IPS-NIHi7 (cell line): Measurements from ENCODE around the gene TMED1.
"Not testable (repeated sequence)": the region's sequence is repeated elsewhere in the genome, so short reads cannot be mapped to it uniquely, and the experiment has no call there.

Source experiments
- DNase-seq: peaks from one replicate; pipeline ENCODE4 v3.0.0; 2012; ENCODE audit warnings: mixed read lengths; ENCODE audit errors: extremely low spot score

TMED1 gene, protein sequence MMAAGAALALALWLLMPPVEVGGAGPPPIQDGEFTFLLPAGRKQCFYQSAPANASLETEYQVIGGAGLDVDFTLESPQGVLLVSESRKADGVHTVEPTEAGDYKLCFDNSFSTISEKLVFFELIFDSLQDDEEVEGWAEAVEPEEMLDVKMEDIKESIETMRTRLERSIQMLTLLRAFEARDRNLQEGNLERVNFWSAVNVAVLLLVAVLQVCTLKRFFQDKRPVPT

DNA sequence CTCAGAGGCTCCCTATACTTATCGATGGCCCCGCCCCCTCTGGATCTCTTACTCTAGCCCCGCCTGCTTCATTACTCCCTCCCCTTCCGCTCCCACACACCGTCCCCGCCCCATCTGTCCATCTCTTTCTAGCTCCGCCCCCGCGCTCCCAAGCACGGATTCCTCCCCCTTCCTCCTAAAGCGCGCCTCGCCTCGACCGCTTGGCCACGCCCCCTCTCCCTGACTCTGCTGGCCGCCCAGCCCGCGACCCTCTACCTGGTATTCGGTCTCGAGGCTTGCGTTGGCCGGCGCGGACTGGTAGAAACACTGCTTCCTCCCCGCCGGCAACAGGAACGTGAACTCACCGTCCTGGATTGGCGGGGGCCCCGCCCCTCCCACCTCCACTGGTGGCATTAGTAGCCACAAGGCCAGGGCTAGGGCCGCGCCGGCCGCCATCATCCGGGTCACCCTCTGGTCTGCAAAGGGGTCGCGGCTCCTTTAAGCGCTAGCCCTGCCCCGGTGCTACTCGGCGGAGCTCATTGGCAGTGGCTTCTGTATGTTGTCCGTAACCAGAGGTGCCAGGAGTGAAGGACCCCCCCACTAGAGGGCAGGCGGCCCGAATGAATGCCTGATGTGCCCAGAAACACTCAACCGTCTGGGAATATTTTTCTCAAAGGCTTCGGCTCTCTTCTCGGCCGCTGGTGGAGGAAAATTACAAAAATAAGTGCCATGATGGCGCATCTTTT, at the start of gene TMED1:
TMED1 (minus strand) TSS at position 459 of the 725 bp plus-strand sequence; CDS start at position 438, 21 bp downstream.
- peak; percentile 100 for DNase-seq

DNA sequence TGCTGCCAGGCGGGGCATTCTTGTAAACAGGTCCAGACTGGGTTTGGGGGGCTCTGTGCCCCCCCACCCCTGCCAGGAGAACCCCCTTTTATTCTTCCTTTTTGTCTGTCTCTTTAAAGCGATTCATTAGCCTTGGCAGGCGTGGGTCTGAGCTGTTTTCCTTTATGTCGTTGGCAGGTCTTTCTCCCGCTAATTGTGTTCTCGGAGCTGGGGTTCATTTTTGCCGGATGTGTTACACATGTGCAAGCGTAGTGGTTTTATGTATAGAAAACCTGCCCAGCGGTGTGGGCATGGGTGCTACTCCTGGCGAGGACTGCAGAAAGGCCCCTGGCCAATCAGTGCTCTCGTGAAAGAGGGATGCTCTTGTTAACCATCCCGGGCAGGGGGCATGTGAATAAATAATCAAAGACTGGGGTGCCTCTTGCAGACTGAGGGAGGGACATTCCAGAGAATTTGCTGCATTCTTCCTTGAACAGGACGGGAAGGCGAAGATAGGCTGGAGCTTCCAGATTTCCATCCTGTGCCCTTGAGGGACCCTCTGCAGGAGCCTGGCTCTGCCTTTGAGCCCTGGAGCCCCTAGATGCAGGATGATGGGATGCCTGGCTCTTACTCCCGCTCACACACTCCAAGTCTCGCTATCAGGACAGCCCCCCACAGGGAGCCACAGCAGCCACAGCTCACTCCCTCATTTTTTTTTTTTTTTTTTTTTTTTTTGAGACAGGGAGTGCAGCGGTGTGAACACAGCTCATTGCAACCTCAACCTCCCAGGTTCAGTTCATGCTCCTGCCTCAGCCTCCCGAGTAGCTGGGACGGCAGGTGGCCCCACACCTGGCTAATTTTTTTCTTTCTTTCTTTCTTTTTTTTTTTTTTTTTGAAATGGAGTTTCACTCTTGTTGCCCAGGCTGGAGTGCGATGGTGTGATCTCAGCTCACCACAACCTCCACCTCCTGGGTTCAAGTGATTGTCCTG, 49.5 kb upstream of the TMED1 start:
- no peak for DNase-seq

DNA sequence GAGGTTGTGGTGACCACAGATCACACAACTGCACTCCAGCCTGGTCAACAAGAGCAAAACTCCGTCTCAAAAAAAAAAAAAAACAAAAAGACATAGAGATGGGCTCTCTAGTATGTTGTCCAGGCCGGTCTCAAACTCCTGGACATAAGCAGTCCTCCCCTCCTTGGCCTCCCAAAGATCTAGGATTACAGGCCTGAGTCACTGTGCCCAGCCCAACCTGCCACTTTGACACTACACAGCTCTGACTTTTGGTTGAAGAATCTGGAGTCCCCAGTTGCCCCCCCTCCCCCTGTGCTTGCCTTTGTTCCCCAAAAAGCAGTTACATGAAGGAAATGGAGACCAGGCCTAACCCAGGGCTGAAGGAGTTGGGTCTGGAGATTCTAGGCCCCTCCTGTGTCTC, 48.3 kb upstream of the TMED1 start:
- no peak for DNase-seq

DNA sequence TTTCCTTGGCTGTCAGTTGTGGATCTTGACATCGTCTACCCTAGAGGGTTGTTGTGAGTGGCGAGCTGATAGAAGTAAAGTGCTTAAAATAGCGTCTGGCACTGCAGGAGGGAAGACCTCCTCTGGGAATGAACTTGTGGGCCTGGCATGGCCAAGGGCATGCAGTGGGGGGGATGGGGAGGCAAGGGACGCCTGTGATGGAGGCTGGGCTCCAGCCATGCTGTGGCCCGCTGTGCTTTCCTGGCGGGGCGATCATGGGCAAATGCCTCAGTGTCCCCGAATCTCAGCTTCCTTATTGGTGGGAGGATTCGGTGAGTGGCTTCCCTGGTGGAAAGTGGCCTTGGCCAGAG, 46.1 kb upstream of the TMED1 start:
- no peak for DNase-seq

DNA sequence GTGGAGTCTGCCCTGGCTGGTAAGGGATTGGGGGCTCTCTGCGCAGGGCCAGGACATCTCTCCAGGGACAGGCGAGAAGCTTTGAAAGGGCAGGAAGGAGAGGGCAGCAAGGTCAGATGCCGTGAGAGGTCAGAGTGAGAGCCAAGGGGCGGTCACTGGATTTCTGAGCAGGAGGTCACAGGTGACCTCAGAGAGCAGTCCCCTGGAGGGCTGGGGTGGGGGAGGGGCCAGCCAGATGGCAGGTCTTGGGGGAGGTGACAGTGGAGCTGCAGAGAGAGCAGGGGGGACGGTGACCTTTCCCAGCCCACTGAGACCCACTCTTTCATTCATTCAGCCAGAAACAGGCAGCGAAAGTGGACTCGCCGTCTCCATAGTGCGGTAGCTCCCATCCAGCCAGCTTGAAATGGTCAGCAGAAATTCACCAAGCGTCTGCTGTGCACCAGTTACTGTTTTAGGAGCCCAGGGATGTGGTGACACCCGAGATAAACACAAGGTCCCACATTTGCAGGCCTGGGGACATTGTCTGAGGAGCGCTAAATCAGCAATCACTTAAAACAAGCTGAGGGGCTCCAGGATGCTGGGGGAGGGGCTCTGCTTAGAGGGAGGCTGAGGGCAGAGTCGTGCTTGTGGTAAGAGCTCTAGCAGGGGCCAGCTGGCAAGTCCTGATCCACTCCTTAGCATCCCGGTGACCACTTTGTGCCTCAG, 45.5 kb upstream of the TMED1 start:
- DNase-seq = no peak

DNA sequence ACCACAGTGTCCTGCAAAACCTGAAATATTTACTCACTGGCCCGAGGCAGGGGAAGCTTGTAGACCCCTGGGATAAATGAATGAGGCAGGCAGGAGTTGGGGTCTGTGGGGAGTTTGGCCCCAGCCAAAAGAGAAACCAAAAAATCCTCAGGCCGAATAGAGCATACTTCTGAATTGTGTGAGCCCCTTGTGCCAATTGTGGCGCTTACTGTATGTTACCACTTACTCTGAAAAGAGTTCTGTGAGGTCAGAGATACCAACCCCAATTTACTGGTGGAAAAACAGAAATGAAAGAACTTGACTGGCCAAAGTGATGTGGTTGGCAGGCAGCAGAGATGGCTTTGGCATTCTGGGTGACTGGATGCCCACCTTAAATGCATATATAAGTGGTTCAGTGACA, 42.2 kb upstream of the TMED1 start:
- DNase-seq = no peak

DNA sequence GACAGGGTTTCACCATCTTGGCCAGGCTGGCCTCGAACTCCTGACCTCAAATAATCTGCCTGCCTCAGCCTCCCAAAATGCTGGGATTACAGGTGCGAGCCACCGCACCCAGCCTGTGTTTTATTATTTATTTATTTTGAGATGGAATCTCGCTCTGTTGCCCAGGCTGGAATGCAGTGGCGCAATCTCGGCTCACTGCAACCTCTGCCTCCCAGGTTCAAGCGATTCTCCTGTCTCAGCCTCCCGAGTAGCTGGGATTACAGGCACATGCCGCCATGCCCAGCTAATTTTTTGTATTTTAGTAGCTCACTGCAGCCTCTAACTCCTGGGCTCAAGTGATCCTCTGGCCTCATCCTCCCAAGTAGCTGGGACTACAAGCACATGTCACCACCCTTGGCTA, 41.6 kb upstream of the TMED1 start:
- not testable (repeated sequence) for DNase-seq

DNA sequence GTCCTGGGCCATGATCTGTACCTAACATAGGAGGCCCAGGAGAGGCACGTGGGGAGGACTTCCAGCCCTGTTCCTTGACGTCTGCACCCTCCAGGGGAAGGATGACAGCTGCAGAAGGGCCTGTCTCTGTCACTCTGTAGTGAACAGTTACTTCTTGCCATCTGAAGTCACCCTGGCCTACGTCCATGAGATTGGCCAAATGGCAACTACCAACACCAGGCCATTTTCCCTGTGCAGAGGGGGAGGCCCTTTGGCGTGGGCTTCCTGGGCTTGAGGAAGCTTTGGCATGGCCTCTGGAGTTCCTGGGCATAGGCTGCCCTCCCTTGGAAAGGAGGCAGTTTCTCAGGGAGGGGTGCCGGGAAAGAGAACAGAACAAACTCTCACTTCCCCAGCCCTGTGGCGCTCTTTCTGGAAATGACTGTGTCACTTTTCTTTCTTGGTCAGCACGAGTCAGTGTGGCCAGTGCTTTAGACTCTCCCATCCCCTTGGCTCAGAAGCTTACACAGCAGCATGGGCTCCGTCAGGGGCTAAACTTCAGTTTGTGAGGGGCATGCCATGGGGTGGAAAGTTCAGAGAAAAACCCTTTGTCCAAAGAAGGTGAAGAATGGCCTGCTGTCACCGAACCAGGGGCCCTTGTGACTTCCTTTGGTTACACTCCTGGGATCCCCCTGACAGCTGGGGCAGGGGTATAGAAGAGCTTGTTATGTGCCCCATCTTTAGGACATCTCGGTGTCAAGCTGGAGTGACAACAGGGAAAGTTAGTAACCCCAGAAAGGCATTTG, 40.6 kb upstream of the TMED1 start:
- no peak for DNase-seq

DNA sequence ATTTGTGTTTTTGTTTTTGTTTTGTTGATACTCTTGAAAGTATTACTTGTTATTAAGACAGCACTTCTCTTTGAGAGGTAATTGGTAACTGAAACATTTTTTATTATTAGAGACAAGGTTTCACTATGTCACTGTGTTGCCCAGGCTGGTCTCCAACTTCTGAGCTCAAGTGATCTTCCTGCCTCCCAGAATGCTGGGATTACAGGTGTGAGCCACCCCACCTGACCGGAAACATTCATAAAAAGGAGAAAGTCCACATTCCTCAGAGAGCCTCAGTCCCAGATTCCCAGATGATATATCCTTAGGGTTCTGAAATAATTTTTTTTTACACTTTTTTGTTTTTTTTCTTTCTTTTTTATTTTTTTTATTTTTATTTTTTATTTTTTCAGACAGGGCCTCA, 38.0 kb upstream of the TMED1 start:
- DNase-seq = no peak

DNA sequence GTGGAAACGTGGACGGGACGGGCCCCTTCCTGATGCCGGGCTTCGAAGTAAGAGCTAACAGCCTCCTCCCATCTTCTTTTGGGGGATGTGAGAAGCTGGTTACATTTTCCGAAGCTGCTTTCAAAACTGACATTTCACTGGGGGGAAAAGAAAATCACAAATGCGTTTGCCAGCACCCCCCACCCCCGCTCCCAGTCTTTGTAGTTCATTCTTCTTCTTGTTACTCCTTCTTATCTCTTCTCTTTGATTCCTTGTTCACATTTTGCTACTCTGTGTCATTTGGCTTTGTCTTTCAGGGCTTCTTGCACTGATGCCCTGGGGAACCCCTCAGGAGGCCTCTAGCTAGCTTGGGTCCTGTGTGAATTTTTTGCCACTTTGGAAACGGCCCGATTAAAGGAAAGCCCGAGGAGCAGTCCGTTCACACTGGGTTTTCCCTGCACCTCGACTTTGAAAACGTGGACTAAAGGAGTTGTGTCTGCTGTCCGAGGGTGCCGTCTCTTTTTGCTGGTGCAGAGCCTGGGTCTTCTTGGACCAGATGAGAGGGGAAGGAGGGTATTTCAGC, 36.6 kb upstream of the TMED1 start:
- DNase-seq = no peak

DNA sequence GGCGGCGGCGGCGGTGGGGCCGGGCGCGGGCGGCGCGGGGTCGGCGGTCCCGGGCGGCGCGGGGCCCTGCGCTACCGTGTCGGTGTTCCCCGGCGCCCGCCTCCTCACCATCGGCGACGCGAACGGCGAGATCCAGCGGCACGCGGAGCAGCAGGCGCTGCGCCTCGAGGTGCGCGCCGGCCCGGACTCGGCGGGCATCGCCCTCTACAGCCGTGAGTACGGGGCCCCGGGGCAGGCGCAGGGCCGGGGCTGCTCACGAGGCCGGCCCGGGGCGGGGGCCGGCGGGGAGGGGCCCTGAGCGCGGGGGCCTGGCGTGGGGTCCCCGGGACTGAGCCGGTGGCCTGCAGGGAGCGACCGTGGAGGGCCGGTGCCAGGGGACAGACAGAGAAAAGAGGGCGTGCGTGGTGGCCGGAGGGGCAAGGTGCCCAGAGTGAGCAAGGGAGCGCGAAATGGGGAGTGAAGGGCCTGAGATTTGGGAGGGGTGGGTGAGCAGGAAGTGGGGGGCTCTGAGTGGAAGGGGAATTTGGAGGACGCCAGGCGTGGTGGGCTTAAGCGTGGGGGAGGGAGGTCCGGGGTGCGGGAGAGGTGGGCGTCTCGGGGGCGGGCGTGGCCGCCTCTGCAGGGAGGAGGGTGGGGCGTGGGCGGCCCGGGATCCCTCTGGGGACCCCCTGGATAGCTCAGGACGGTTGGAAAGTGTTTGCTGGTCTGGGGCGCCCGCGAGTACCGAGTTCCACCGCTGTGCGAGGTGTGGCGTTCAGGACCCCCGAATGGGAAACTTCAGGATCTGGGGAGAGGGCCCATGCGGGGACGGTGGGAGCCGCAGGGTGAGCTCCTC, 35.9 kb upstream of the TMED1 start:
- DNase-seq = peak; percentile 17

DNA sequence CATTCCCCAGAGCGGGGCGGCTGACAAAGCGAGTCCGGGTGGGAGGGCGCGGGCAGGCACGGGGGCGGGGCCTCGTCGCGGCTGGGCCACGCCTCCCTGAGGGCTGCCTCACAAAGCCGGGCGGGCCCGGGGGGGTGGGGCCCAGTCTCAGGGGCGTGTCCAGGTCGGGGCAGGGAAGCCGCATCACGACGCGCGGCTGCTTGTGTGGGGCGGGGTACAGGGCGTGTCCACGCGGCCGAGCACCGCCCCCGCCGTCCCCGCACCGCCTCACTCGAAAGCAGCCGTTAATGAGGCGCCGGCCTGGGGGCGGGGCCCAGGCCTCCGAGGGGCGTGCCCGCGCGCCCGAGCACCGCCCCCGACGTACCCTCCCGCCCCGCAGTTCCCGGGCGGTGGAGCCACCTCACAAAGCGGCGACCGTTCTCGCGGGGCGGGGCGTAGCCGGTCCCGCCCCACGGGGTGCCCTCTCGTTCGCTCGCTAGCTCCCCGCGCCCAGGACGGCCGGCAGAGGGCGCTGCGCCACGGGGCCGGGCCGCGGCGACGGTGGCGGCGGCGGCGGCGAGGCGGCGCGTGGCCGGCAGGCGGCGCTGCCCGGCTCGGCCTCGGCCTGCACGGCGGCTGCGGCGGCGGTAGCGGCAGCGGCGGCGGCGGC, 35.1 kb upstream of the TMED1 start, which contains the start of gene CARM1:
CARM1 (plus strand) TSS at position 599 of the 649 bp plus-strand sequence. CDS start 150 bp downstream, outside the sequence.
- peak; percentile 98 for DNase-seq

DNA sequence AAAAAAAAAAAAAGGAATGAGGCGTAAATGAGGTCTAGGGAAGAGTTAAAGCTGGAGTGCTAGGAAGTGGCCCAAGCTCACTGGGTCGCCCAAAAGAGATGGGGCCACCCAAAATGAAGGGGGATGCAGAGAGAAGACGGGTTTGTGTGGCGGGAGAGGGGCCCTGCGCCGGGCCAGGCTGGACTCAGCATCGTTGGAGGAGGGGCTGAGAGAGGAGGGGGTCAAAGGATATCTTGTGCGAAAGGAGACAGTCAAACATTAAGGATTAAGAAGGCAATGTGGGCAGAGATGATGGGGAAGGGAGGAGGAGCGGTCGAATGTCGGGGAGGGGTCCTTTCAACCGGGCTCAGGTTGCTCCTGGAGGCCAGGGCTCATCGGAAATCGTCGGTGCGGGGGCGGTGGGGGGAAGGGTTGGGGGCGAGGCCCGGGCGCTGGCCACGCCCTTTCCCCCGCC, 34.5 kb upstream of the TMED1 start:
- no peak for DNase-seq

DNA sequence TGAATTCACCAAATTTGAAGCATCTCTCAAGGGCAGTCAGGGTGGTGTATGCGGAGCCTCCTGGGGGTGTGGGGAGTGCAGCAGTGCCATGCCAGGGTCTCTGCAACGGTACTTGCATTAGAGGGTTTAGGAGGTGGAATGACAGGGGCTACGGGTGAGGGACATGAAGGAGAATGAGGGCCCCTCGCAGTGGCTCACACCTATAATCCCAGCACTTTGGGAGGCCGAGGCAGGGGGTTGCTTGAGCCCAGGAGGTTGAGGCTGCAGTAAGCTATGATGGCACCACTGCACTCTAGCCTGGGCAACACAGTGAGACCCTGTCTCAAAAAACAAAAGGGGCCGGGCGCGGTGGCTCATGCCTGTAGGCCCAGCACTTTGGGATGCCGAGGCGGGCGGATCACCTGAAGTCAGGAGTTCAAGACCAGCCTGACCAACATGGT, 33.9 kb upstream of the TMED1 start:
- DNase-seq = not testable (repeated sequence)

DNA sequence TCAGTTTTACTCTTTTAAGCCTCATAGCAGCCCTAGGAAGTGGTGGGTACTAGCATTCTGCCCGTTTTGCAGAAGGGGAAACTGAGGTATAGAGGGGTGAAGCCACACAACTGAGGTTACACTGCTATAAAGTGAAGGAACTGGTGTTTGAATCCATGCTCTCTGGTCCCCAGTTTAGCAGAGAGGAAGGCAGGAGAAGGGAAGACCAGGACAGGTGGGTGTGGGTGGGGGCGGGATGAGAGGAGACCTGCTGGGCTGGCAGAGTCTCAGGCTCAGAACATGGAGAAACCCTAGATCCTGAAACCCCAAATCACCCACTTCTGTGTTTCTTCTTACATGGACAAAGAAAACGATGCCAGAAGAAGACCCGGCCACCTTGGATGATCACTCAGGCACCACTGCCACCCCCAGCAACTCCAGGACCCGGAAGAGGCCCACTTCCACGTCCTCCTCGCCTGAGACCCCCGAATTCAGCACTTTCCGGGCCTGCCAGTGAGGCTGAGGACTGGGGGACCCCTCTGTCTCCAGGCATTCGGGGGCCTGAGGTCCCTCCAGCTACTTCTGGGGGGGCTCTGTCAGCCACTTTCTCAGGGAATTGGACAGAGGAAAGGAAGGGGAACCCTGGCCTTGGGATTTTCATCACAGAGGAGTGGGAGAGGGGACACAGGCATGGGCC, 33.0 kb upstream of the TMED1 start:
- no peak for DNase-seq

DNA sequence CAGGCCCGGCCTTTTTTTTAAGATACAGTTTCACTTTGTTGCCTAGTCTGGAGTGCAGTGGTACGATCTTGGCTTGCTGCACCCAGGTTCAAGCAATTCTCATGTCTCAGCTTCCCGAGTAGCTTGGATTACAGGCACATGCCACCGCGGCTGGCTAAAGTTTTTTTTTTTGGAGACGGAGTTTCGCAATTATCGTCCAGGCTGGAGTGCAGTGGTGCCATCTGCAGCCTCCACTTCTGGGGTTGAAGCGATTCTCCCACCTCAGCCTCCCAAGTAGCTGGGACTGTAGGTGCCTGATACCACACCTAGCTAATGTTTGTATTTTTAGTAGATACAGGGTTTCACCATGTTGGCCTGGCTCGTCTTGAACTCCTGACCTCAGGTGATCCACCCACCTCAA, 30.5 kb upstream of the TMED1 start:
- DNase-seq = no peak

DNA sequence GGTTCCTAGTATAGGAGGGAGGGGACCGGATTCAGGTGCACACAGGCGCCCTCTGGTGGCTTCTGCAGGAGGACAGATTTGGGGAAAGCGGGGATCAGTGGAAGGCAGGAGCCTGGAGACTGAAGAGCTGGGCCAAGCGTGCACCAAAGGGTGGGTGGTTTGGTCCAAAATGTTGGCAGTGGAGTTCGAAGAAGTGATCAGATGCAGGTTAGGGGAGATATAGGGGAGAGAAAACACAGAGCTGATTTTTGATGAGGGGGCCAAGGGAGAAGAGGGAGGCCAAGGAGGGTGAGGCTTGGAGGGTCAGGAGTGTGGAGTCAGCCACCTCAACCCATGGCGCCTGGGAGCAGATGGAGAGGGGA, 28.5 kb upstream of the TMED1 start:
- peak; percentile 92 for DNase-seq

DNA sequence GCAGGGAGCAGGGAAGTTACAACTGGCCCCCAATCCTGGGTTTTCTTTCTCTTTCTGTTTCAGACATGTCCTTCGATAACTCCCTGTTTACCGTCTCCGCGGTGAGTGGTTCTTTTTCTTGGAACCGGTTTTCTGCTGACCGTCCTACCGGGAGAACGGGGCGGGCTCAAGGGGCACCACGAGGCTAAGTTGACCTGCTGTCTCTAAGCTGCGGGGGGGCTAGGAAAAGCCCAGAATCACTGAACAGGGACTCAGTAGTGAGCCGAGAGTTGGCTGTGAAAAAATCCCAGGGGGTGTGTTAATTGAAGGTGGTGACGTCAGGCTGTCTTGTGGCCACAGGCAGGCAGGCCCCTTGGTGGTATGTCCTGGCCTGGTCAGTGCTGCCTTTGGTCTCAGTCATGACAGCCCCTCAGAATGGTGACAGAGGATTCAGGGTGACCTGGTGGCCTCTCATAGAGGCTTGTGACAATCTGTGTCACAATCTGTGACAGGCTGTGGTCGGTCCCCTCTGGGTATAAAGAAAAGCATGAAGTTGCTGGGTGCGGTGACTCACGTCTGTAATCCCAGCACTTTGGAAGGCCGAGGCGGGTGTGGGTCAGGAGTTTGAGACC, 27.2 kb upstream of the TMED1 start:
- no peak for DNase-seq
